HG03097 (cell line): ENCODE data around the gene UNC5B.

Experiments used
- ATAC-seq: cut with Tn5 transposase; IDR thresholded peaks from one replicate; pipeline ENCODE4 v1.9.1; 2021; ENCODE audit not compliant: unreplicated experiment, low FRiP score

Gene UNC5B

DNA sequence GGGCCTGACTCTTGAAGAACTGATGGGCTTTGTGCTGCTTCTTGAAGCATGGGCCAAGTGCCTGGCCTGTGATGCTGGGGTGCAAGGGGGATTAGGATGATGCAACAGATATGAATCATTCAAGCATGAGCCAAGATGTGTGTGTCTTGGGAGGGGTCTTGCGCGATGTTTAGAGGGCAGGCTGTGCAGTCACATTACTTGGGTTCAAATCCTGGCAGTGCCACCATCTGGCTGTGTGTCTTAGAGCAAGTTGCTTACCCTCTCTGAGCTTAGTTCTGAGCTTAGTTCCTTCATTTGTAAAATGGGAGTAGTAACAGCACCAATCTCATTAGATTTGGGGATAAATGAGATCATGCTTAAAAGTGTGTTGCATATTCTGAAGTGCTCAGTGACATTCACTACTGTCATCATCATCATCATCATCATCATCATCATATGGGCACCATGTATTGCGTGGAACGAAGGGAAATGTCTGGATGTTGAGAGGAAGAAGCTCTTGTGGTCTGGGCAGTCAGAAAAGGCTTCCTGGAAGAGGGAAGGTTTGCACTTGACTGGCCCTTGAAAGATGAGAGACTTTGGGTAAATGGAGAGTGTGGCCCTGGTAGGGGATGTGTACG lies 9.3 kb downstream of the UNC5B start:
- ATAC-seq: no peak

DNA sequence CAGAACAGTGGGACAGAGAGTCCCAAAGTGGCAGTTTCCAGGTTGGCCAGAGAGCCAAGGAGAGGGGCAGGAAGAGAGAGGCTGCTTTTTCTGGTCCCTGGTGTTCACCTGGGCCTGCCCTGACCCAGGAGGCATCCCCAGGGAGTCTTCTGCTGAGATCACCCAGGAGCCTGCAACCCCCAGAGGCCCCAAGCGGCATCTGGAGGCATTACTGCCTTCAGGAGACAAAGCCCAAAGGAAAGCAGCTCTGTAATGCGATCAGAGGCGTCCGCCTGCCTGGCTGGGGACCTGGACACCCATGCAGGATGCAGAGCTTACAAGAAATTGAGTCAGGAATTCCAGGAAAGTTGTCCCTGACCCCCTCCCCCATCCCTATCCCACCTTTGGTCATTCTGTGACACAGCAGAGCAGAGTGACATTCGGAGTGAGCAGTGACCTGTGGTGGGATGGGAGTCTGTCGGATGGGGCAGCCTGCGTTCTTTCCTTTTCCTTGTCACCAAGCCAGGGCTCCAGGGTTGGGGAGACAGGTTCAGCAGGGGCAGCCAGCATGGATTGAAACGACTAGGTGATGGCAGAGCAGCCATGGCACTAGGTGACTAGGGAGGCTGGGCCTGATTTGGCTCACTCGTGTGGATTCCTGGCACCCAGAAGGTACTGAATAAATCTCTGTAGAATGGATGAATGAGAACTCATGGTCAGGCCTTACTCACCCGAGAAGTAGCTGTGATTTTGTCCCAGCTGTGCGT lies 10.4 kb downstream of the UNC5B start:
- no peak for ATAC-seq

GRCh38 chr10:71223347-71224058 lies 11.1 kb downstream of the UNC5B start:
- ATAC-seq: no peak

DNA sequence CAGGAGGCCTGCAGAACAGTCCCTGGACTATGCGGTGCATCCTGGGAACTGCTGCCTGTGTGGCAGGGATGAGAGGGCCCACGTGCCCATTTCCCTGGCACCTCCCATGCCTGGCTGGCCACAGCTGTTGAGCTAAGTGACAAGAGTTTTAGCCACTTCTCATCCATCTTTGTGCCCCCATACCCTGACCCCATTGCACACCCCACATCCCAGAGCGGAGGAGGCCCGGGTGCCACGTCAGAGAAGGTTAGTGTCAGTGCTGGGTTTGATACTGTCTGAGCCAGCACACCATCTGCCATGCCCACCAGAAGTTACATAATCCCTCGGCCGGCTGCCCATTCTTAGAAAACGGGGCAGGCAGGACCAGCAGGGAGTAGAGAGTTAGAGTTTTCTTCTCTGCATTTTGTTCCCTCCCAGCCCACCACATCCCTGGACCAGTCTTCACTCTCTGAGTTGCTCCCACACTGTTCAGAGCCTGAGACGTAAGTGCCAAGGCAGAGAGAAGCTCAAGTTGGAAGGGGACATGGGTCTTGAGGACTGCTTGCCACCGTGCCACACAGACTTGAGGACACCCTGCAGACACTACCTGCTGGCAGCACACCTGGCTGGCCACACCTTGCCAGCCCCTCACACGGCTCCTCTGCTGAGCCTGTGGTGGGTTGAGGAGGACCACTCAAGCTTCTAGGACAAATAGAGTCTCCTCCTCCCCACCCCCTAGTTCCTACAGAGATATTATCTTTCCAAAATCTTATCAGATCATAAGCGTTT lies 13.1 kb downstream of the UNC5B start:
- ATAC-seq: no peak

GRCh38 chr10:71228875-71229675 lies 16.7 kb downstream of the UNC5B start:
- no peak for ATAC-seq

DNA sequence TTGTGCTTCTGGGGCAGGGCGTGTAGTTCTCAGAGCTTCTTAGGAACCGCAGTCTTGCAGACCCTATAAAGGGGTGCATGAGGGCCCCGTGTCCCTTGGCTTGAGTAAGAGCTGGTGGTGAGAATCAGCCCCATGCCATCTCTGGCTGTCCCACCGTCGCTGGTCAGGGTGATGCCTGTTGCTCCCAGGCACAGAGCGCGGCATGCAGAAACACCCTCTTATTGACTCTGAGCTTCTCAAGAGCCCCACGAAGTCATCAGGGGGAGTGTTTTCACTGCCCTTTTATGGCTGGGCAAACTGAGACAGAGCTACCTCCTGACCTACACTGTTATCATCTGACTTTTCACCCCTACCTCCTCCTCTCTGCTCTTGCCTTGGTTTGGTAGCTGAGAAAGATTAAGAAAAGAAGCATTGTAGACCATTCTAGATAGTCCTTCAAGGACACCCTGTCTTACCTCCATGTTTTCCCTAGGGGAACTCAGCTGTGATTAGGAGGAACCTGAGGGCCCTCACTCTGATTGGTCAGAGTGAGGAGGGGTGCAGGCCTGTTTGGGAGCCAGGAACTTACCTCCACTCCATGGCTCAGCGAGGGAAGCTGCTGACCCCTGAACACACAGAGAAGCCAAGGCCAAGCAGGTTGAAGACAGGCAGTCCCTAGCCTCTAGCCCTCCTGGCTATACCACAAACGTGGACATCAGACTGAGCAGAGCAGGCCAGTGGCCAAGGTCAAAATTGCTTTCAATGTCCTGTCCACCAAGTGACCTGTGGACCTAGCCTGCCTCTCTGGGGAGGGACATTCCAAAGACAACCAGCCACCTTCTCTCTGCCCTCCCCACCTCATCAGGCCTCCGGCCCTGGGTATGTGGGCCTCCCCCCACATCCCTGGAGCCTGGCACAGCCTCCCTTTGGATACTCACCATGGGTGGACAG lies 17.6 kb downstream of the UNC5B start:
- ATAC-seq: no peak

GRCh38 chr10:71230656-71231025 lies 18.3 kb downstream of the UNC5B start:
- no peak for ATAC-seq

GRCh38 chr10:71231206-71231605 lies 18.8 kb downstream of the UNC5B start:
- ATAC-seq: no peak

DNA sequence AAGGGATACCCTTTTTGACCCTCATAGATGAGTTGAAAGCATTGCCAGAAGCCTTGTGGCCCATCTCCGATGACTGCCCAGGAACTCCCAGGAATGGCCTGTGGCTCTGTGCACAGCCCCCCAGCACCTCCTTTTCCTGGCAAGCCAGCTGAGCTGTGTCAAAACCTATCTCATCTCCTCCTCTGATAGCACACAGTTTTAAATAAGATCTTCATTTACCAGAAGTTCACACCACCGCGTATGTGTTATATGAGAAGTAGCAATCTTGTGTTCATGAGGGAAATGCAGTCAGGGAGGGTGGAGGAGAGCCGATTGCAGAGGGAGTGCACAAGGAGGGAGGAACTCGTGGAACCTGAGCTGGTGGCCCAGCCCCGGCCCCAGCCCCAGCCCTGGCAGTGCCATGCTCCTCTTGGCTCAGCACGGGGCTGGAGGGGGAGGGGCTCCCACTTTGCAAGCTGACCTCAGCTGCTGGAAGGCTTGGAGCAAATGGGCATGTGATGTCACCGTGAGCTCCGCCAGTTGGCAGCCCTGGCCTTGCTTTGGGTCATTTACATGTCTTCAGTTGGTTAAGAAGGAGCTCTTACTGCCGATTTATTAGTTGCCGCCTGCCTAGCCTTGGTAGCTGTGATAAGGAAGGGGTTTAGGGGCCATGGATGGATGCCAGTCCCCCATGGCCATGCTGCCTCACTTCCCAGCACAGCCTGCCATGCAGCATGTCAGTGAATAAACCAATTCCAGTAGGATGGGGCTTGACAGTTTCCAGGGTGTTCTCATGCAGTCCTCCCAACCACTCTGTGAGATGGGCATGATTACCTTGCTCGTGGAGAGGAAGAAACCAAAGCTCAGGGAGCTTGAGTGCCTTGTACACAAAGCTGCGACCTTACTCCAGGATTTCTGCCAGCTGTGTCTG lies 20.0 kb downstream of the UNC5B start:
- no peak for ATAC-seq

GRCh38 chr10:71233482-71233892 lies 21.1 kb downstream of the UNC5B start:
- no peak for ATAC-seq

DNA sequence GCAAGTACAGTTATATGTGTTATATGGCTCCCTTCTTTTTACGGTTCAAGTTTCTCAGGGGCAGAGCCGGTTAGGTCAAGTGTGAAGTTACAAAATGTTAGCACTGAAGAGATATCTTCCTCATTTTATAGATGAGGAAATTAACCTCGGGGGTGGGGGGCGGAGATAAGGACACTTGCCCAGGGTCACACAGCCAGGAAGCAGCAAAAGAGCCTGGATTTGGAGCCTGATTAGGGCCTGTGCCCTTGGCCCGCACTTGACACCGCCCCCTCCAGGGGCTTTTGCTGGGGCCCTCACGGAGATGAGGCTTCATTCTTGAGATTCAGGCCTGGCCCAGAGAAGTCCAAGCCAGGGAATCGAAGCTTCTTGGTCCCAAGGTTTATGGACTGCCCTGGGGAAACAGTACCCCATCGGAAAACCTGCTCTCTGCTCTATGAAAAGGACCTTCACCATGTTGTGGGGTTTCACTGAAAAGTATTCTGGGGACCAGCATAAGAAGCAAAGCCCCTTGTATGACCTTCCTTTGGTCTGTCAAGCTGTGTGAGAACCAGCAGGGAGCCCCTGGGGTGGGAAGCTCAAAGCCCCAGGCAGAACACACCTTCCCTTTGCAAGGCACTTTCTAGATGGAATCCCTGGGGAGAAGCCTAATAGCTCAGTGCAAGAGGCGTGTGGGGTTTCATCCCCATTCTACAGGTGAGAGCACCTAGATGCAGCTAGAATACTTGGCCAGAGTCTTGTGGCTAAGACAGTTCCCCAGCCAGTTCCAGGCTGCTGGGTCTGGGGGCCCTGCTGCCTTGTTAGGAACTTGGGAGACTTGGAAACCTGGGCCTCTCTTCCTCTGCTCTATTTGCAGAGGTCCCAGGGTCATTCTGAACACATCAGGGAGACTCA lies 21.9 kb downstream of the UNC5B start:
- no peak for ATAC-seq

GRCh38 chr10:71234970-71235685 lies 22.8 kb downstream of the UNC5B start:
- no peak for ATAC-seq

GRCh38 chr10:71235808-71236207 lies 23.4 kb downstream of the UNC5B start:
- no peak for ATAC-seq

- ATAC-seq: no peak
Observed at GRCh38 chr10:71236286-71236685, 23.9 kb downstream of the UNC5B start.

GRCh38 chr10:71236822-71237682 lies 24.7 kb downstream of the UNC5B start:
- no peak for ATAC-seq
